ENCODE data around the gene PITPNM1. TPM values are rescaled to one million over a fixed set of nuclear protein-coding genes. Genes with fewer than 3 reads are reported as not detected.

The PITPNM1 gene
- total and polyA plus RNA-seq, 2 of the 13 experiments (the other 11 are each of a cell fraction or from before 2014, with no cell fraction given) = 8.2 to 8.5 TPM

- TF ChIP-seq PRPF4 (IDR thresholded peaks at IDR 0.05; ENCODE audit: low read depth, low read length, poor library complexity, severe bottlenecking) = no peak
- TF ChIP-seq GATAD1 (CRISPR knock-in tag; IDR thresholded peaks at IDR 0.05) = peak; percentile 94
- peak; percentile 97 for TF ChIP-seq KLF13 (CRISPR knock-in tag; IDR thresholded peaks at IDR 0.05)
- TF ChIP-seq ARID4A (CRISPR knock-in tag; IDR thresholded peaks at IDR 0.05; ENCODE audit: borderline replicate concordance) = peak; percentile 75; the same call in 1 of the 2 replicates
- TF ChIP-seq DPF2 (CRISPR knock-in tag; IDR thresholded peaks at IDR 0.05; ENCODE audit: borderline replicate concordance, low read depth) = no peak; the same call in 1 of the 2 replicates
- peak; percentile 90 for TF ChIP-seq REL (CRISPR knock-in tag; conservative IDR thresholded peaks at IDR 0.05)
- TF ChIP-seq ZNF446 (CRISPR knock-in tag; IDR thresholded peaks at IDR 0.05) = peak; percentile 99
- peak; percentile 76; the same call in 1 of the 2 replicates for TF ChIP-seq ZNF703 (CRISPR knock-in tag; IDR thresholded peaks at IDR 0.05; ENCODE audit: borderline replicate concordance)
- TF ChIP-seq MAF1 (CRISPR knock-in tag; IDR thresholded peaks at IDR 0.05; ENCODE audit: borderline replicate concordance) = peak; percentile 75; the same call in 1 of the 2 replicates
- no peak for TF ChIP-seq CEBPB (IDR thresholded peaks at IDR 0.05; ENCODE audit: borderline replicate concordance, low read depth, low read length)
- peak; percentile 79; the same call in 1 of the 2 replicates for TF ChIP-seq ZNF367 (CRISPR knock-in tag; IDR thresholded peaks at IDR 0.05; ENCODE audit: borderline replicate concordance)
- no peak; the same call in none of the 2 replicates for TF ChIP-seq SOX5 (CRISPR knock-in tag; IDR thresholded peaks at IDR 0.05; ENCODE audit: borderline replicate concordance)
- TF ChIP-seq CBX5 (CRISPR knock-in tag; IDR thresholded peaks at IDR 0.05; ENCODE audit: borderline replicate concordance) = peak; percentile 78; the same call in 1 of the 2 replicates
- TF ChIP-seq ZFP82 (CRISPR knock-in tag; IDR thresholded peaks at IDR 0.05; ENCODE audit: borderline replicate concordance) = peak; percentile 87
- TF ChIP-seq FOXP1 (IDR thresholded peaks at IDR 0.05) = no peak
- TF ChIP-seq FOXP1 (CRISPR knock-in tag; IDR thresholded peaks at IDR 0.05) = 0 out of 2 replicates have a peak, but pooled peaks have one; percentile 13
- no peak; the same call in 1 of the 2 replicates for TF ChIP-seq NR2F2 (IDR thresholded peaks at IDR 0.05; ENCODE audit: borderline replicate concordance, low read depth)
- TF ChIP-seq ZFY (CRISPR knock-in tag; IDR thresholded peaks at IDR 0.05) = peak; percentile 86
- TF ChIP-seq SKI (IDR thresholded peaks at IDR 0.05; ENCODE audit: partially characterized antibody) = no peak
- TF ChIP-seq ZNF660 (CRISPR knock-in tag; IDR thresholded peaks at IDR 0.05; ENCODE audit: borderline replicate concordance, low read depth) = peak; percentile 86; the same call in 1 of the 2 replicates
- peak; percentile 77 for TF ChIP-seq TEF (CRISPR knock-in tag; IDR thresholded peaks at IDR 0.05)
- no peak for TF ChIP-seq ZFP36L2 (CRISPR knock-in tag; IDR thresholded peaks at IDR 0.05)
- peak; percentile 68; the same call in 1 of the 2 replicates for TF ChIP-seq KAT7 (CRISPR knock-in tag; IDR thresholded peaks at IDR 0.05; ENCODE audit: borderline replicate concordance)
- peak; percentile 82 for TF ChIP-seq NKX3-1 (CRISPR knock-in tag; IDR thresholded peaks at IDR 0.05)
- TF ChIP-seq TRIM24 (CRISPR knock-in tag; IDR thresholded peaks at IDR 0.05) = no peak
- peak; percentile 43 for TF ChIP-seq ISL2 (CRISPR knock-in tag; IDR thresholded peaks at IDR 0.05)
Measured at GRCh38 chr11:67482827-67483798, 22.1 kb downstream of the PITPNM1 start, which contains the start of gene AIP (continued).

Measured in HepG2 (cell line).